Aorta (tissue), 5 donors: Measurements from ENCODE around the gene SLC4A2. TPM values are rescaled to one million over a fixed set of nuclear protein-coding genes. Genes with fewer than 3 reads are reported as not detected.
A peak's percentile ranks its signal among the peaks of the same experiment; 100 is the strongest.
"Not testable (repeated sequence)": the region's sequence is repeated elsewhere in the genome, so short reads cannot be mapped to it uniquely, and the experiment has no call there.

Experiments used
- ATAC-seq: fragments of 200-7000 bp; cut with Tn5 transposase; one replicate; pipeline ENCODE4 v1.9.1; 2022; ENCODE audit warnings: moderate library complexity; ENCODE audit not compliant: low FRiP score
- DNase-seq, 2 donors: peaks; one replicate each; pipeline ENCODE4 v3.0.0-alpha.2; 2020
- H3K27ac ChIP-seq, 2 donors: one replicate each; pipeline ENCODE4 v1.5.1; 2013; ENCODE audit warnings: low read length in 2 of 2, mild to moderate bottlenecking in 2 of 2, moderate library complexity in 2 of 2, control low read depth in 1 of 2, inconsistent platforms in 1 of 2, low read depth in 1 of 2
- H3K27me3 ChIP-seq, 2 donors: one replicate each; pipeline ENCODE4 v1.6.1; 2013; ENCODE audit warnings: control low read depth in 1 of 2, low read length in 1 of 2, mild to moderate bottlenecking in 1 of 2, moderate library complexity in 1 of 2; ENCODE audit not compliant: insufficient read depth in 2 of 2, control insufficient read depth in 1 of 2
- H3K36me3 ChIP-seq, 2 donors: one replicate each; pipeline ENCODE4 v1.6.1; 2013; ENCODE audit warnings: control low read depth in 1 of 2, low read length in 1 of 2, mild to moderate bottlenecking in 1 of 2; ENCODE audit not compliant: insufficient read depth in 2 of 2, control insufficient read depth in 1 of 2
- H3K4me1 ChIP-seq, 2 donors: one replicate each; pipeline ENCODE4 v1.6.1; 2013; ENCODE audit warnings: low read length in 2 of 2, control low read depth in 1 of 2, mild to moderate bottlenecking in 1 of 2, moderate library complexity in 1 of 2; ENCODE audit not compliant: insufficient read depth in 2 of 2, control insufficient read depth in 1 of 2
- H3K4me3 ChIP-seq, 2 donors: one replicate each; pipeline ENCODE4 v1.5.1; 2013; ENCODE audit warnings: low read length in 2 of 2, control low read depth in 1 of 2, mild to moderate bottlenecking in 1 of 2
- H3K9me3 ChIP-seq: one replicate; pipeline ENCODE4 v1.6.1; 2013; ENCODE audit warnings: mild to moderate bottlenecking, low read length; ENCODE audit not compliant: control insufficient read depth
- WGBS, 2 donors: extraction: QIAGEN DNeasy Blood & Tissue Kit; methylation state at CpG; one replicate each; pipeline ENCODE4 v1.1.7; 2013; 5-methylcytosine and 5-hydroxymethylcytosine counted together
- intact Hi-C, 2 donors: fragments of 100-400 bp; cut with DNase I; formaldehyde crosslinking; loops; one replicate each; pipeline versions ENCODE4 v1.14.2 to v1.15.0; 2022
- polyA plus RNA-seq, 2 donors: library from polyadenylated mRNA; stranded (reverse); fragments of 200-250 nt; gene quantifications; one replicate each; pipeline ENCODE4 v1.2.3, GENCODE V29; 2013
- total RNA-seq, 2 donors: library from RNA; stranded (reverse); fragmentation: NEBNext Ultra II Directional; extraction: Animal tissue kit (Norgen Biotek cat#: 25700); gene quantifications; one replicate each; pipeline ENCODE4 v1.2.1, GENCODE V29; 2021
- donor health status: healthy with polysubstance abuse.
- donor health status: Bipolar disorder and iron deficiency.
- donor health status: DM: no; HTN: no; CAD: no.
- donor health status: DM: no; HTN: no; CAD: no.
- donor health status: DM: yes; HTN: yes; CAD: no.

The SLC4A2 gene
- total and polyA plus RNA-seq, 4 donors, result 37.1 to 215 (median 123) TPM

DNA sequence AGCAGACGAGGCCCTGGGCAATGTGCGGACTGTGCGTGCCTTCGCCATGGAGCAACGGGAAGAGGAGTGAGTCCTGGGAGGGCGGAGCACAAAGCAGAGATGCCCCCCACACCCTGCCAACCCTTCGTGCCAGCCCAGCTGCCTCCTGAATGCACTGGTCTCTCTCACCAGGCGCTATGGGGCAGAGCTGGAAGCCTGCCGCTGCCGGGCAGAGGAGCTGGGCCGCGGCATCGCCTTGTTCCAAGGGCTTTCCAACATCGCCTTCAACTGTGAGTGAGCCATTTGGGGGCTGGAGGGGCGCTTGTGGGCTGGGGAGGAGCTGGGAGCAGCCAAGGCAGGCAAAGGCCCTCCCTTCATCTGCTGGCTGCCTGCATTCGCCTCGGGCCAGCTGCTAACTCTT lies 23.5 kb upstream of the SLC4A2 start:
- 93% methylated on average over 17 of the region's 17 CpGs for WGBS, 2 donors
- Histone ChIP-seq H3K27ac (no peak overlapping the region), H3K4me1 (no peaks in the 10 kb centered on the region), H3K9me3 (no peaks in the 10 kb centered on the region), H3K4me3 (no peak overlapping the region), H3K36me3 (no peaks in the 10 kb centered on the region), H3K27me3 (no peaks in the 10 kb centered on the region)
- no peak for DNase-seq
- intact Hi-C loops, result no loop called here
- ATAC-seq, result no peak

GRCh38 chr7:151038951-151039849 lies 20.2 kb upstream of the SLC4A2 start:
- DNase-seq (peak; percentile 86 to 94), ATAC-seq (peak; percentile 78)
- Histone ChIP-seq H3K36me3 (no peaks in the 10 kb centered on the region), H3K27ac (no peak overlapping the region), H3K9me3 (no peaks in the 10 kb centered on the region), H3K4me3 (no peak overlapping the region), H3K4me1 (no peaks in the 10 kb centered on the region), H3K27me3 (no peaks in the 10 kb centered on the region)
- 37 to 39% methylated on average over 12 of the region's 12 CpGs for WGBS, 2 donors
- intact Hi-C loops, result no loop called here

- H3K9me3 ChIP-seq, result no peaks in the 10 kb centered on the region
- DNase-seq (no peak), ATAC-seq (no peak)
- no peaks in the 10 kb centered on the region for H3K36me3 ChIP-seq
- no peak overlapping the region for H3K27ac ChIP-seq
- 73 to 77% methylated on average over 18 of the region's 18 CpGs for WGBS, 2 donors
- H3K27me3 ChIP-seq, result no peaks in the 10 kb centered on the region
- no peak overlapping the region for H3K4me3 ChIP-seq
- H3K4me1 ChIP-seq, result no peaks in the 10 kb centered on the region
- intact Hi-C loops, result no loop called here
Observed at GRCh38 chr7:151039850-151040548, 19.4 kb upstream of the SLC4A2 start.

DNA sequence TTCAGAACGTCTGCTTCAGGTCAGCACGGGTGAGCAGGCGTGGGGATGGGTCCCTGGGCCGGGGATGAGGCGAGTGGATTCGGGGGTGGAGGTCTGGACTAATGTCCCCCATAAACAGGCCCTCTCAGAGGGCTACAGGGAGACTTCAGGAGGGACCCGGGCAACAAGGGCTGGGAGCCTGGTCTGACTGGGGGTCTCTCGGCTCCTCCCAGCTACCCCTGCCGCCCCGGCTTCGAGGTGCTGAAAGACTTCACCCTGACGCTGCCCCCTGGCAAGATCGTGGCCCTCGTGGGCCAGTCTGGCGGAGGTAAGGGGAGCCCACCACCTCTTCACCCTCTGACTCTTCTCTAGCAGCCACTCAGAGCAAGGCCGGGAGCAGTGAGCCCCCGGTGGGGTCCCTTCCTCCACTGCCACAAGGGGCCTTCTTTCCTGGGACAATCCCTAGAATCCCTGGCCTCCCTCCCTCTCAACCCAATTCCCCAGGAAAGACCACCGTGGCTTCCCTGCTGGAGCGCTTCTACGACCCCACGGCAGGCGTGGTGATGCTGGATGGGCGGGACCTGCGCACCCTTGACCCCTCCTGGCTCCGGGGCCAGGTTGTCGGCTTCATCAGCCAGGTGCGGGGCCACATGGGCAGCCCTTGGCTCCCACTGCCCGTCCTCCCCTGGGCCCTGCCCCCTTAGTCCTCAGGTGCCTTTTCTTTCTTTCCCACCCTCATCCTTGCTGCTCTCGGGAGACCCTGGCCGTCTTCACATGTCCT lies 18.6 kb upstream of the SLC4A2 start:
- no peak overlapping the region for H3K4me3 ChIP-seq
- no peaks in the 10 kb centered on the region for H3K27me3 ChIP-seq
- ATAC-seq (no peak), DNase-seq (no peak)
- no peaks in the 10 kb centered on the region for H3K36me3 ChIP-seq
- intact Hi-C loops, result no loop called here
- 93 to 94% methylated on average over 30 of the region's 30 CpGs for WGBS, 2 donors
- H3K9me3 ChIP-seq, result no peaks in the 10 kb centered on the region
- H3K27ac ChIP-seq, result no peak overlapping the region
- H3K4me1 ChIP-seq, result no peaks in the 10 kb centered on the region

DNA sequence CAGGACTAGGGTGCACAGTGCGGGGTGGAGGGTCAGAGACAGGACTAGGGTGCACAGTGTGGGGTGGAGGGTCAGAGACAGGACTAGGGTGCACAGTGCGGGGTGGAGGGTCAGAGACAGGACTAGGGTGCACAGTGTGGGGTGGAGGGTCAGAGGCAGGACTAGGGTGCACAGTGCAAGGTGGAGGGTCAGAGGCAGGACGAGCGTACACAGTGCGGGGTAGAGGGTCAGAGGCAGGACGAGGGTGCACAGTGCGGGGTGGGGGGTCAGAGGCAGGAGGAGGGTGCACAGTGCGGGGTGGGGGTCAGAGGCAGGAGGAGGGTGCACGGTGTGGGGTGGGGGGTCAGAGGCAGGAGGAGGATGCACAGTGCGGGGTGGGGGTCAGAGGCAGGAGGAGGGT lies 15.9 kb upstream of the SLC4A2 start:
- H3K4me3 ChIP-seq, H3K36me3 ChIP-seq, ATAC-seq, DNase-seq, H3K9me3 ChIP-seq, H3K27me3 ChIP-seq, H3K27ac ChIP-seq, H3K4me1 ChIP-seq, intact Hi-C loops: not testable (repeated sequence)
- 86 to 99% methylated on average over 6 to 10 of the region's 10 CpGs for WGBS, 2 donors

DNA sequence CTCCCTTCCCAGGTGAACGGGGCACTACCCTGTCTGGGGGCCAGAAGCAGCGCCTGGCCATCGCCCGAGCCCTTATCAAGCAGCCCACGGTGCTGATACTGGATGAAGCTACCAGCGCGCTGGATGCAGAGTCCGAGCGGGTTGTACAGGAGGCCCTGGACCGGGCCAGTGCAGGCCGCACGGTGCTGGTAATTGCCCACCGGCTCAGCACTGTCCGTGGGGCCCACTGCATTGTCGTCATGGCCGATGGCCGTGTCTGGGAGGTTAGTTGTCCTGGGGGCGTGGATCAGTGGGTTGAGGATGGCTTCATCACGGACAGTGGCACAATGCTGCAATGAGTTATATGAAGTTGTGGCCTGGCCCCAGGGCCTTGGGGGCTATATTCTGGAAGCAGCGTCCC lies 15.4 kb upstream of the SLC4A2 start:
- DNase-seq (no peak), ATAC-seq (no peak)
- intact Hi-C loops, result no loop called here
- H3K4me1 ChIP-seq, result no peaks in the 10 kb centered on the region
- H3K27ac ChIP-seq, result no peak overlapping the region
- WGBS, 2 donors, result 89 to 94% methylated on average over 14 to 20 of the region's 20 CpGs
- H3K4me3 ChIP-seq, result no peak overlapping the region
- no peaks in the 10 kb centered on the region for H3K36me3 ChIP-seq
- no peaks in the 10 kb centered on the region for H3K27me3 ChIP-seq
- H3K9me3 ChIP-seq, result no peaks in the 10 kb centered on the region

DNA sequence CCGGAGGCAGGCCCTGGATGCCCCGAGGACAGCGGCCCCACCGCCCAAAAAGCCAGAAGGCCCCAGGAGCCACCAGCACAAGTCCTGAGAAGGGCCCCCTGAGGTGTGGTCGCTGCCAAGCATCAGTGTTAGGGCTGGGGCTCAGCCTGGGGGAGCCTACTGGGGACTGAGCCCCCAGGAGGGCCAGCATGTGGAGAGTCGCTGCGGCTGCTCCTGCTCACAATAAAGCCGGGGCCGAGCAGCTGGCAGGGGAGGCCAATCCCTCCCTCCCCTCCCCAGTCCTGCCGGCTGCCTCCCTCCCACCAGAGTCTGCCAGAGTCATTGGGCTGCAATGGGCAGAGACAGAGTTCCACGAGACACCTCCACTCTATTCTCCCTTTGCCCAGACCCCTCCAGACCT lies 14.1 kb upstream of the SLC4A2 start:
- 81 to 84% methylated on average over 11 of the region's 11 CpGs for WGBS, 2 donors
- no peaks in the 10 kb centered on the region for H3K4me1 ChIP-seq
- H3K27me3 ChIP-seq, result no peaks in the 10 kb centered on the region
- ATAC-seq, result no peak
- no peak for DNase-seq
- no peaks in the 10 kb centered on the region for H3K36me3 ChIP-seq
- no peak overlapping the region for H3K4me3 ChIP-seq
- intact Hi-C loops, result no loop called here
- H3K27ac ChIP-seq, result no peak overlapping the region
- H3K9me3 ChIP-seq, result no peaks in the 10 kb centered on the region

DNA sequence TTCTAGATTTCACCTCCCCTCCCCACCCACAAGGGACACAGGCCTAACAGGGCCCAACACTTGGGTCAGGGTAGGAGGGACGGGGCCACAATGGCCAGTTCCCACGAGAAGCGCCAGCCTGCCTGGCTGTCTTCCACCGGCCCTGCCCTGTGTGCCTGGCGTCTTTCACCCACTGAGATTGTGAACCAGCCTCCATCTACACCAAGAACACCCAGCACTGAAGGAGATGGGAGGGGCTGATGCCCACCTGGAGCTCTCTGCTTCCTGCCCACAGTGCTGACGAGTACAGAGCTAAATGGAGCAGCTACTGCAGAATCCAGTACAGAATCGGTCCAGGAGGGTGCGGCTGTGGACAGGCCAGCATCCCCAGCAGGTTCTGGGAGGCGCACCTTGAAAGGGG lies 13.4 kb upstream of the SLC4A2 start:
- H3K36me3 ChIP-seq, result no peaks in the 10 kb centered on the region
- no peaks in the 10 kb centered on the region for H3K27me3 ChIP-seq

More for the DNA sequence above, 13.4 kb upstream of the SLC4A2 start:
- Histone ChIP-seq H3K27ac (no peak overlapping the region), H3K4me1 (no peaks in the 10 kb centered on the region), H3K4me3 (no peak overlapping the region), H3K9me3 (no peaks in the 10 kb centered on the region)
- DNase-seq (no peak), ATAC-seq (no peak)
- 72 to 73% methylated on average over 9 of the region's 9 CpGs for WGBS, 2 donors
- intact Hi-C loops, result no loop called here
